ENCODE results near the gene IL17D. TPM values are rescaled to one million over a fixed set of nuclear protein-coding genes. Genes with fewer than 3 reads are reported as not detected.
A peak's percentile ranks its signal among the peaks of the same experiment; 100 is the strongest.

Gene IL17D
- total and polyA plus RNA-seq, 3 donors from 2014 or later: 1.6 to 5.3 (median 4.8) TPM

DNA sequence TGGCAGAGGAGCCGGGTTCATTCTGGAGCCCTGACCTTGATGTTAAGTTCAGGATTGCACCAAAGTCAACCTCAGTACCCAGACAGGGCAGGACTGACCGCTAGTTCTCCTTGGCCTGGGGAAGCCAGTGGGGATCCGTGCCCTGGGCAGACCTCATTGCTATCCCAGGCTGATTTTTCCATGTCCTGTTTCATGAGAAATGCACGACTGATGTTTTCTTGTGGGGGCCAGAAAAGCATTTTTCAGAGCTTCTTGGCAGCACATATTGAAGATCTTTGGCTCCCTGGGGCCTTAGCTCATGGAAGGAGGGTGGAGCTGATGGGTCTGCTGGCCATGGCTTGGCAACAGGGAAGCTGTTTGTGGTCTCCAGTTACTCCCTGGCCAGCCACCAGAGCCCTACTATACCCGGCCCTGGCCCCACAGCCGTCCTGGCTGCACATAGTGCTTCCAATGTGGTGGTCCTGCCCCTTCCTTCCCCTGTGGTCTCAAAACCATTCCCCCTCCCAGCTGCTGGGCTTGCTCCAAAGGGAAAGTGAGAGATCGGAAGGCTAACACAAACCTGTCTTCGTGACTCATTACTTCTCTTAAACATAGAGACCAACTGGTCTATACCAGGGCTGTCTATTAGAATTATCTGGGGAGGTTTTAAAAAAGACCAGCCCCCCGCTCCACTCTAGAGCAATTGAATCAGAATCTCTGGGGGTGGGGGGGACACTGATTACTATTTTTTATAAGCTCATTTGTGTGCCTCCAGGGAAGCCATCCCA, 11.2 kb downstream of the IL17D start:
- H3K27me3 ChIP-seq: no peaks in the 10 kb centered on the region
- no peaks in the 10 kb centered on the region for H3K9me3 ChIP-seq
- H3K4me3 ChIP-seq: no peak overlapping the region
- intact Hi-C loops (cut with DNase I; ENCODE audit: low total_unique reads): loop anchor here (10.0 kb wide), 2 partner anchors 100 to 210 kb away; no protein-coding TSS in a partner anchor
- H3K4me1 ChIP-seq: peaks cover 11% of the 10 kb centered on the region
- peak overlapping the region; percentile 33 to 78 for H3K27ac ChIP-seq
- no peaks in the 10 kb centered on the region for H3K36me3 ChIP-seq (ENCODE audit: low read depth, missing control alignments)
- TF ChIP-seq POLR2A (IDR thresholded peaks at IDR 0.05): no peak
- TF ChIP-seq, protein P1, sequence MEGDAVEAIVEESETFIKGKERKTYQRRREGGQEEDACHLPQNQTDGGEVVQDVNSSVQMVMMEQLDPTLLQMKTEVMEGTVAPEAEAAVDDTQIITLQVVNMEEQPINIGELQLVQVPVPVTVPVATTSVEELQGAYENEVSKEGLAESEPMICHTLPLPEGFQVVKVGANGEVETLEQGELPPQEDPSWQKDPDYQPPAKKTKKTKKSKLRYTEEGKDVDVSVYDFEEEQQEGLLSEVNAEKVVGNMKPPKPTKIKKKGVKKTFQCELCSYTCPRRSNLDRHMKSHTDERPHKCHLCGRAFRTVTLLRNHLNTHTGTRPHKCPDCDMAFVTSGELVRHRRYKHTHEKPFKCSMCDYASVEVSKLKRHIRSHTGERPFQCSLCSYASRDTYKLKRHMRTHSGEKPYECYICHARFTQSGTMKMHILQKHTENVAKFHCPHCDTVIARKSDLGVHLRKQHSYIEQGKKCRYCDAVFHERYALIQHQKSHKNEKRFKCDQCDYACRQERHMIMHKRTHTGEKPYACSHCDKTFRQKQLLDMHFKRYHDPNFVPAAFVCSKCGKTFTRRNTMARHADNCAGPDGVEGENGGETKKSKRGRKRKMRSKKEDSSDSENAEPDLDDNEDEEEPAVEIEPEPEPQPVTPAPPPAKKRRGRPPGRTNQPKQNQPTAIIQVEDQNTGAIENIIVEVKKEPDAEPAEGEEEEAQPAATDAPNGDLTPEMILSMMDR (IDR thresholded peaks at IDR 0.05): no peak
- peak; percentile 71 for DNase-seq
- WGBS, 2 donors: 52 to 66% methylated on average over 7 to 9 of the region's 9 CpGs

DNA sequence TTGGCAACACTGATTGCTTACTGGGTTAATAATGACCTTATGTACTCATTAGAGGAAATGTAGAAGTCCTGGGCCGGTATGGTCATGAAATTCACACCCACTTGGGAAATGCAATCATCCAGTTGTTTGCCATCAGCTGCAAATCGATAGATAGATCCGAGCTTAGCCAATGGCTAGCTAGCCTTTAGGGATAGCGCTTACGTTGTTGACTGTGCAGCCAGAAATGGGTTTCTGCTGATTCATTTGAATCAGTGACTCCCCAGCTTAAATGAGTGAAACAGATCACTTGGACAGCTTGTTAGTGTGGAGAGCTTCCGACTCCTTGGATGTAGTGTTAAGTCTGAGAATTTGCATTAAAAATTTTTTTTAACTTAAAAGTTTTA, 11.8 kb downstream of the IL17D start:
- peak overlapping the region in 1 of 2 donors; percentile 78 for H3K27ac ChIP-seq
- no peaks in the 10 kb centered on the region for H3K36me3 ChIP-seq (ENCODE audit: low read depth, missing control alignments)
- H3K27me3 ChIP-seq: no peaks in the 10 kb centered on the region
- intact Hi-C loops (cut with DNase I; ENCODE audit: low total_unique reads): loop anchor here (10.0 kb wide), 2 partner anchors 99 to 209 kb away; no protein-coding TSS in a partner anchor
- no peak for DNase-seq
- no peak overlapping the region for H3K4me3 ChIP-seq
- 74 to 76% methylated on average over 6 of the region's 6 CpGs for WGBS, 2 donors
- TF ChIP-seq POLR2A (IDR thresholded peaks at IDR 0.05): no peak
- TF ChIP-seq, protein P1 (IDR thresholded peaks at IDR 0.05): no peak
- no peaks in the 10 kb centered on the region for H3K9me3 ChIP-seq
- H3K4me1 ChIP-seq: peaks cover 11% of the 10 kb centered on the region

DNA sequence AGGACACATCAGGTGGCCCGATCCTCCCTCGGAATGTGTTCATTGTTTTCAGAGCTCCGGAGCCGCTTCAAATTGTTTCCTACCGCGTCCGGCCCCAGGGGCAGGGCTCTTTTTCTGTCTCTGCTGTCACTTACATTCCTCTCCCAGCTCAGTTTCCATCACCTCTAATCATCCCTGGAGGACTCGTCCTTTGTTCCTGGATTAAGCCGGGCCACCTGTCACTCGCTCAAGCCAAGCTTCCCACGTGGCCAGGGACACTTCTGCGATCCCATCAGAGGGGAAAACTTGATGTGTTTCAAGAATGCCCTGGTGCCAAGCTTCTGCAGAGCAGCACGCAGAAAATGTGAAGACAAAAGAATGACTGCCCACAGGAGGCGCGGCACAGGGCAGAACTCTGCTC, 13.5 kb downstream of the IL17D start:
- H3K27ac ChIP-seq: no peak overlapping the region
- no peak for DNase-seq
- 78 to 83% methylated on average over 15 of the region's 15 CpGs for WGBS, 2 donors
- peaks cover 18% of the 10 kb centered on the region for H3K4me1 ChIP-seq
- H3K9me3 ChIP-seq: no peaks in the 10 kb centered on the region
- no peak for TF ChIP-seq POLR2A (IDR thresholded peaks at IDR 0.05)
- TF ChIP-seq, protein P1 (IDR thresholded peaks at IDR 0.05): no peak
- no peak overlapping the region for H3K4me3 ChIP-seq
- intact Hi-C loops (cut with DNase I; ENCODE audit: low total_unique reads): loop anchor here (10.0 kb wide), 2 partner anchors 98 to 208 kb away; no protein-coding TSS in a partner anchor
- no peaks in the 10 kb centered on the region for H3K27me3 ChIP-seq
- no peaks in the 10 kb centered on the region for H3K36me3 ChIP-seq (ENCODE audit: low read depth, missing control alignments)

DNA sequence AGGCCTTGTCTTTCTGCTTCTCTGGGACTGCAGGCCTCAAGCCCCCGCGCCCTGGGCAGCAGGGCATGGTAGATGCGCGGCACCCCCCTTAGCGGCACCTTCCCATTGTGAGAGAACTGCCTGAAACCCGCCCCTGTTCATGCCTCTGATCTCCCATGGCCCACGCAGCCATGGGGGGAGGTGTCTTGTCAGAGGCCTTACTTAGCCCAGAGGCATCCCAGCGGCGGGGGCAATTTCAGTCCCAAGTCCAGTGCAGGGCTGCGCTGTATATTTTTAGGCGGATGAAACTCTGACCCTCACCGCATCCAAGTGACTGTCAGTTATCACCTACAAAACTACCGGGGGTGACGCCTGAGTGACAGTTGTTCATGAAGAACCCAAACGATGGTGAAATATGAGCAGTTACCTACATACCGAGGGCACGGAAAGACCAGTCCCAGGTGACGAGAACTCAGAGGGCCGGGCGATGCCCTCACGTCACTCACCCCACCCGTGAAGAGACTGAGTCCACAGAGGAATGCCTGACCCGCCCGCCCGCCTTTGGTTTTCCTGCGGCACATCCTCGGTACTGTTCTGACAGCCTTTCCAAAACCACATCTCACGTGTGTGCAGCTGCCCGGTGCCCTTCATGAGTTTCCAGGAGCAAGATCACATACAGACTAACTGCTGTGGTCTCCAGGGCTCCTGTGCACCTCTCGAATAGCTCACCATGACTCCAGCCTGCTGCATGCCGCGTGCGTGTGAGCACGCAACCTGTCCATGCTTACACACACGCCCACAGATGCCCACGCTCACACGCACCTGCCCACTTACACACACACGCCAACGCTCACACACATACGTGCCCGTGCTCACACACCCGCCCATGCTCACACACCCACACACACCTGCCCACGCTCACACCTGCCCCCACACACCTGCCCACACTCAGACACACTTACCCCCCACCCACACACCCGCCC, 14.4 kb downstream of the IL17D start:
- TF ChIP-seq, protein P1 (IDR thresholded peaks at IDR 0.05): no peak
- no peak for TF ChIP-seq POLR2A (IDR thresholded peaks at IDR 0.05)
- Histone ChIP-seq H3K4me1 (peaks cover 20% of the 10 kb centered on the region), H3K36me3 (ENCODE audit: low read depth, missing control alignments) (no peaks in the 10 kb centered on the region), H3K27me3 (no peaks in the 10 kb centered on the region), H3K4me3 (no peak overlapping the region), H3K27ac (no peak overlapping the region), H3K9me3 (no peaks in the 10 kb centered on the region)
- 73 to 77% methylated on average over 41 to 44 of the region's 44 CpGs for WGBS, 2 donors
- intact Hi-C loops (cut with DNase I; ENCODE audit: low total_unique reads): loop anchor here (10.0 kb wide), 2 partner anchors 97 to 207 kb away; no protein-coding TSS in a partner anchor
- no peak for DNase-seq
